K562 (cell line): Measurements from ENCODE around the gene ADAMTS2. TPM values are rescaled to one million over a fixed set of nuclear protein-coding genes. Genes with fewer than 3 reads are reported as not detected.

Source experiments
- ATAC-seq: fragments of 200-7000 bp; cut with Tn5 transposase; 3 replicates; pipeline ENCODE4 v1.9.1; 2020; ENCODE audit warnings: moderate library complexity
- BruUV-seq: library from RNA; stranded (reverse); fragments of 400-500 nt; replicated peaks from 2 replicates; lab custom pipeline; 2021; lab: Mats Ljungman, UMichigan
- CTCF ChIA-PET: fragments of 300-600 bp; formaldehyde crosslinking; extraction: SDS; loops from one replicate; lab custom pipeline; 2021; ENCODE audit warnings: low intra/inter-chr PET ratio; lab: Yijun Ruan, JAX
- POLR2A ChIA-PET: fragments of 300-600, 350-650 bp; sonication (Branson Sonifier 250); formaldehyde crosslinking; extraction: SDS; loops from one replicate; lab custom pipeline; 2021; ENCODE audit warnings: antibody characterized with exemption, inconsistent platforms; lab: Yijun Ruan, JAX
- DNase-seq, 4 experiments: peaks; one replicate each; pipeline versions ENCODE4 v3.0.0 to v3.0.0-alpha.2; 2011 to 2018; ENCODE audit warnings: low spot score in 3 of 4, mixed read lengths in 3 of 4; ENCODE audit errors: extremely low read depth in 1 of 4
- FAIRE-seq: peaks from 2 replicates; lab custom pipeline; 2011; peaks lifted over from hg19 to GRCh38; lab: Jason Lieb, UNC
- H2AFZ ChIP-seq: 2 replicates; pipeline ENCODE4 v1.6.0; 2011; ENCODE audit warnings: low read depth, low read length, control low read depth, inconsistent platforms
- H3K27ac ChIP-seq: fragments of 200-600 bp; 3 replicates; pipeline ENCODE4 v1.8.0; 2011; ENCODE audit warnings: low read depth, mild to moderate bottlenecking, control low read depth, inconsistent platforms, low read length, moderate library complexity, mixed read lengths; ENCODE audit errors: extremely low read depth
- H3K27me3 ChIP-seq, 2 experiments: fragments of 300-600 bp in 1 of 2; 2 replicates in 1 of 2; 3 replicates in 1 of 2; pipeline versions ENCODE4 v1.6.0 to v1.8.0; 2011; ENCODE audit warnings: inconsistent platforms in 2 of 2, low read length in 2 of 2, mild to moderate bottlenecking in 1 of 2, mixed read lengths in 1 of 2, moderate library complexity in 1 of 2; ENCODE audit not compliant: control insufficient read depth in 2 of 2, insufficient read depth in 2 of 2
- H3K36me3 ChIP-seq: fragments of 300-600 bp; 3 replicates; pipeline ENCODE4 v1.8.0; 2011; ENCODE audit warnings: mild to moderate bottlenecking, low read length, inconsistent platforms; ENCODE audit not compliant: control insufficient read depth, insufficient read depth
- H3K4me1 ChIP-seq, 2 experiments: fragments of 200-600 bp in 1 of 2; replicated peaks in 1 of 2; 2 replicates in 1 of 2; 3 replicates in 1 of 2; pipeline versions ENCODE4 v1.5.1 to v1.8.0; 2011; ENCODE audit warnings: inconsistent platforms in 2 of 2, low read length in 2 of 2, mild to moderate bottlenecking in 1 of 2, mixed read lengths in 1 of 2, moderate library complexity in 1 of 2; ENCODE audit not compliant: control insufficient read depth in 2 of 2, insufficient read depth in 2 of 2
- H3K4me2 ChIP-seq: 2 replicates; pipeline ENCODE4 v1.6.1; 2011; ENCODE audit warnings: low read length, control low read depth, inconsistent platforms, mixed read lengths; ENCODE audit not compliant: insufficient read depth
- H3K4me3 ChIP-seq: fragments of 200-600 bp; sonication (generic), shearing (Covaris generic); 2 replicates; pipeline ENCODE4 v1.5.1; 2016; ENCODE audit warnings: control low read depth, inconsistent platforms
- H3K79me2 ChIP-seq: fragments of 200-600 bp; 3 replicates; pipeline ENCODE4 v1.8.0; 2011; ENCODE audit warnings: low read length, inconsistent platforms; ENCODE audit not compliant: control insufficient read depth, insufficient read depth
- H3K9ac ChIP-seq, 2 experiments: 2 replicates each; pipeline versions ENCODE4 v1.6.0 to v1.6.1; 2011; ENCODE audit warnings: low read depth in 2 of 2, low read length in 2 of 2, control low read depth in 1 of 2, inconsistent platforms in 1 of 2, mild to moderate bottlenecking in 1 of 2, mixed read lengths in 1 of 2; ENCODE audit not compliant: insufficient read depth in 1 of 2
- H3K9me1 ChIP-seq: one replicate; pipeline ENCODE4 v1.6.0; 2011; ENCODE audit warnings: inconsistent platforms, mild to moderate bottlenecking, low read length, moderate library complexity; ENCODE audit not compliant: control insufficient read depth, insufficient read depth
- H3K9me3 ChIP-seq: replicated peaks from 2 replicates; pipeline ENCODE4 v1.5.1; 2011; ENCODE audit warnings: low read depth, low read length, inconsistent platforms; ENCODE audit not compliant: control insufficient read depth, insufficient read depth
- H4K20me1 ChIP-seq: replicated peaks from 2 replicates; pipeline ENCODE4 v1.6.1; 2011; ENCODE audit warnings: low read length, inconsistent platforms, mixed read lengths; ENCODE audit not compliant: control insufficient read depth, insufficient read depth
- HNRNPL ChIP-seq: fragments of 200-400 bp; formaldehyde crosslinking; IDR thresholded peaks from 2 replicates; pipeline ENCODE4 v1.6.1; 2017; ENCODE audit warnings: low read depth, mild to moderate bottlenecking, low read length
- L3MBTL2 ChIP-seq: fragments of 450-650 bp; IDR thresholded peaks from 2 replicates; pipeline ENCODE4 v1.6.1; 2016; ENCODE audit warnings: mild to moderate bottlenecking, moderate library complexity
- MXI1 ChIP-seq: IDR thresholded peaks from 2 replicates; pipeline ENCODE4 v1.6.1; 2011; ENCODE audit warnings: low read depth, mild to moderate bottlenecking, improper control_type of control experiment, low read length
- PHB2 ChIP-seq: fragments of 450-650 bp; IDR thresholded peaks from 2 replicates; pipeline ENCODE4 v1.6.1; 2017; ENCODE audit warnings: low read depth
- SLC30A9 ChIP-seq: fragments of 250-450 bp; sonication (Bioruptor Pico); IDR thresholded peaks from 2 replicates; pipeline ENCODE4 v1.8.0; 2022; ENCODE audit warnings: mild to moderate bottlenecking, moderate library complexity
- WGBS: fragments of 100-300 bp; shearing (Covaris generic); methylation state at CpG from one replicate; pipeline ENCODE4 v1.1.6; 2016; ENCODE audit warnings: low coverage, mixed read lengths; ENCODE audit not compliant: insufficient coverage; ENCODE audit errors: missing lambda C conversion rate; 5-methylcytosine and 5-hydroxymethylcytosine counted together
- in situ Hi-C: fragments of 300-500 bp; cut with MboI; formaldehyde crosslinking; loops from 4 replicates; pipeline ENCODE4 v1.15.0; 2018; ENCODE audit warnings: inconsistent platforms, mixed read lengths
- intact Hi-C: fragments of 100-400 bp; cut with micrococcal nuclease; formaldehyde crosslinking; loops from 2 replicates; pipeline ENCODE4 v1.14.2; 2022
- polyA plus RNA-seq, 8 experiments: library from polyadenylated mRNA; depleted of rRNA in 4 of 8; stranded (reverse) in 5 of 8; unstranded in 3 of 8; fragments of >200 nt; fragmentation: Nextera tagmentation in 2 of 8; fragmentation: Illumina TruSeq in 1 of 8; extraction: Ambion mirVana in 2 of 8; extraction: Trizol in 1 of 8; gene quantifications; 2 replicates each; pipeline versions ENCODE4 v1.2.1 to v1.2.3, GENCODE V29; 2011 to 2014; ENCODE audit warnings: inconsistent platforms in 1 of 8, missing spikeins in 1 of 8
- total RNA-seq, 7 experiments: library from RNA; depleted of rRNA in 6 of 7; stranded (reverse); fragments of >200 nt in 6 of 7; fragmentation: Illumina TruSeq in 2 of 7; extraction: Trizol in 2 of 7; gene quantifications; 2 replicates each; pipeline versions ENCODE4 v1.2.1 to v1.2.3, GENCODE V29; 2011 to 2021; ENCODE audit warnings: low replicate concordance in 1 of 7
- TF ChIP-seq, protein P1 (sequence below): fragments of 250-450 bp; sonication (Bioruptor Pico); IDR thresholded peaks from 2 replicates; pipeline ENCODE4 v1.4.0; 2020; ENCODE audit warnings: mild to moderate bottlenecking, moderate library complexity, borderline replicate concordance
- TF ChIP-seq, protein P2 (sequence below): fragments of 450-650 bp; formaldehyde crosslinking; conservative IDR thresholded peaks from 2 replicates; pipeline ENCODE4 v1.4.0; 2022; ENCODE audit warnings: mild to moderate bottlenecking, missing genetic modification characterization
- TF ChIP-seq, protein P3 (sequence below), 2 experiments: fragments of 450-650 bp in 1 of 2; sonication (generic) in 1 of 2; formaldehyde crosslinking; conservative IDR thresholded peaks; 2 replicates each; pipeline versions ENCODE4 v1.4.0 to v1.8.1; 2020 to 2022; ENCODE audit warnings: mild to moderate bottlenecking in 1 of 2, missing genetic modification reagents in 1 of 2
- TF ChIP-seq, protein P4 (sequence below): fragments of 250-450 bp; sonication (Bioruptor Pico); IDR thresholded peaks from 2 replicates; pipeline ENCODE4 v1.8.0; 2021; ENCODE audit warnings: moderate library complexity, mild to moderate bottlenecking, inconsistent platforms
- TF ChIP-seq, protein P5 (sequence below): sonication (generic); formaldehyde crosslinking; IDR thresholded peaks from 2 replicates; pipeline ENCODE4 v1.5.0; 2020; ENCODE audit warnings: missing genetic modification reagents

Gene ADAMTS2
- total and polyA plus RNA-seq, 9 of the 15 experiments (the other 6 are each of a cell fraction or from before 2014, with no cell fraction given), result not detected

DNA sequence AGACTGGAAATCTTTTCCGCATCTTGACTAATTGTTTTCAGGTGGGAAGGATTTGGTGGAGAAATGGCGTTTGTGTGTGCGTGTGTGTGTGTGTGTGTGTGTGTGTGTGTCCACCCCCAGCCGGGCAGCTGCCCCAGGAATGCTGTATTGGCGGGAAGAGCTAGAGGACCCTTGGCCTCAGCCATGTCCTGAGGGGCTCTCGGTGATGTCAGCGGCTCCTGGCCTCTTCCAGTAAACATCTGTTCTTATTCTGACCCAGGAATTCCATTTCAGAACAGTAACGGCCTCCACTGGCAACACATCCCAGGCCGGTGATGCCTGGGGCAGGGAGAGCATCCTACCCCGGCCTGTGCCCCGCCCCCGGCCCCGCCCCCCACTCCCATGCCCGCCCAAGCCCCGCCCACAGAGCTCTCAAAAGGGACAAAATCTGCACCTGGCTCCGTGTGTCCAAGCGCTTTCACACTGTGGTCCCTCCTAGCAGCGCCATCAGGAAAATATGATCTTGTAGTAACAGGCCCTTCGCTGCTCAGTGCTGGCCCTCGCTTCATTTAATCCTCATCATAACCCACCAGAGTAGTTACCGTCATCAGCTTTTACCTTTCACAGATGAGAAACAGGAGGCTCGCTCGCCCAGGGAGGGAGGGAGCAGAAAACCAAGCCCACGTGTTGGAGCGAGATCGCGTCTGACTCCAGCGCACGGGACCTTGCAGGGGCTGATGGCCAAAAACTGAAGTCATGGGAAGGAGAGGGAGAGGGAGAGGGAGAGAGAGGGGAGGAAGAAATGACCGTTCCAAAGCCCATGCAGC, 18.9 kb downstream of the ADAMTS2 start (continued):
- TF ChIP-seq, protein P1, sequence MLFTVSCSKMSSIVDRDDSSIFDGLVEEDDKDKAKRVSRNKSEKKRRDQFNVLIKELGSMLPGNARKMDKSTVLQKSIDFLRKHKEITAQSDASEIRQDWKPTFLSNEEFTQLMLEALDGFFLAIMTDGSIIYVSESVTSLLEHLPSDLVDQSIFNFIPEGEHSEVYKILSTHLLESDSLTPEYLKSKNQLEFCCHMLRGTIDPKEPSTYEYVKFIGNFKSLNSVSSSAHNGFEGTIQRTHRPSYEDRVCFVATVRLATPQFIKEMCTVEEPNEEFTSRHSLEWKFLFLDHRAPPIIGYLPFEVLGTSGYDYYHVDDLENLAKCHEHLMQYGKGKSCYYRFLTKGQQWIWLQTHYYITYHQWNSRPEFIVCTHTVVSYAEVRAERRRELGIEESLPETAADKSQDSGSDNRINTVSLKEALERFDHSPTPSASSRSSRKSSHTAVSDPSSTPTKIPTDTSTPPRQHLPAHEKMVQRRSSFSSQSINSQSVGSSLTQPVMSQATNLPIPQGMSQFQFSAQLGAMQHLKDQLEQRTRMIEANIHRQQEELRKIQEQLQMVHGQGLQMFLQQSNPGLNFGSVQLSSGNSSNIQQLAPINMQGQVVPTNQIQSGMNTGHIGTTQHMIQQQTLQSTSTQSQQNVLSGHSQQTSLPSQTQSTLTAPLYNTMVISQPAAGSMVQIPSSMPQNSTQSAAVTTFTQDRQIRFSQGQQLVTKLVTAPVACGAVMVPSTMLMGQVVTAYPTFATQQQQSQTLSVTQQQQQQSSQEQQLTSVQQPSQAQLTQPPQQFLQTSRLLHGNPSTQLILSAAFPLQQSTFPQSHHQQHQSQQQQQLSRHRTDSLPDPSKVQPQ (CRISPR knock-in tag), result no peak
- TF ChIP-seq HNRNPL, result no peak

DNA sequence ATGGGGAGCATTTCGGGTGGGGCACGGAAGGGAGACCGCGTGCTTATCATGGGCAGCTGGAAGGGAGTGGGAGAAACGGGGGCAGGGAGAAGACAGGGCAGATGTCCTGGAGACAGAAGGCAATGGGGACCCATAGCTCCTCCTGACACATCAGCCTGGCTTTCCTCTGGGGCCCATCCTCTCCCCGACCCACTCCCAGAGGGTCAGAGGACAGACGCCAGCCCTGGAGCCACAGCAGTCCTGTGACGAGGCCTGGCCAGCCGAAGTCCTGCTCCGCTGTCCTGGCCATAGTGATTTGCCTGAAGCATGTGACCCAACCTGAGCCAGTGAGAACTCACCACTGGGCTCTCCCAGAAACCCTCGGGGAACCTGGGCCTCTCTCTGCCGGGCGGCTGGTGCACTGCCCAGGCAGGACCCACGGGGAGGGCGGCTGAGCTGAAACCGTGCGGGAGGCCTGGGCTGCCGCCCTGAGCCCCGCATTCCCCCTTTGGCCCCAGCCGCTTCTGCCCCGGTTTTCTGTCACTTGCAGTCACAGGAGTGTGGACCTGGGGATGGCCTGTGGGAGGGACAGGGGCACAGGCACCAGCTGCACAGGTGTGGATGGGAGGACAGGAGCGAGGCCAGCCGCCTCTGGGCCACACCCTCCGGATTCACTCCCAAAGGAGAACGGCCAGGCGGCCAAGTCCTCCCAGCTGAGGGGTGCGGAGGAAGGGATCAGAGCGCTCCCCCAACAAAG, 19.8 kb downstream of the ADAMTS2 start:
- 6% methylated on average over 26 of the region's 28 CpGs for WGBS

More for the DNA sequence above, 19.8 kb downstream of the ADAMTS2 start:
- no peak overlapping the region for H3K4me3 ChIP-seq
- H2AFZ ChIP-seq, result no peak overlapping the region
- intact Hi-C loops, result no loop called here
- H3K4me1 ChIP-seq, result peaks cover 0 to 5% of the 10 kb centered on the region in 2 experiments; a peak in 1 of 5 replicates
- H3K36me3 ChIP-seq, result no peaks in the 10 kb centered on the region
- no peak overlapping the region for H3K27ac ChIP-seq
- peak; percentile 38 for ATAC-seq
- H3K4me2 ChIP-seq, result no peak overlapping the region
- no peak for DNase-seq
- no peak for TF ChIP-seq SLC30A9 (CRISPR knock-in tag)
- TF ChIP-seq L3MBTL2, result no peak
- TF ChIP-seq, protein P2, sequence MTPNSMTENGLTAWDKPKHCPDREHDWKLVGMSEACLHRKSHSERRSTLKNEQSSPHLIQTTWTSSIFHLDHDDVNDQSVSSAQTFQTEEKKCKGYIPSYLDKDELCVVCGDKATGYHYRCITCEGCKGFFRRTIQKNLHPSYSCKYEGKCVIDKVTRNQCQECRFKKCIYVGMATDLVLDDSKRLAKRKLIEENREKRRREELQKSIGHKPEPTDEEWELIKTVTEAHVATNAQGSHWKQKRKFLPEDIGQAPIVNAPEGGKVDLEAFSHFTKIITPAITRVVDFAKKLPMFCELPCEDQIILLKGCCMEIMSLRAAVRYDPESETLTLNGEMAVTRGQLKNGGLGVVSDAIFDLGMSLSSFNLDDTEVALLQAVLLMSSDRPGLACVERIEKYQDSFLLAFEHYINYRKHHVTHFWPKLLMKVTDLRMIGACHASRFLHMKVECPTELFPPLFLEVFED (CRISPR knock-in tag), result no peak
- TF ChIP-seq, protein P3, sequence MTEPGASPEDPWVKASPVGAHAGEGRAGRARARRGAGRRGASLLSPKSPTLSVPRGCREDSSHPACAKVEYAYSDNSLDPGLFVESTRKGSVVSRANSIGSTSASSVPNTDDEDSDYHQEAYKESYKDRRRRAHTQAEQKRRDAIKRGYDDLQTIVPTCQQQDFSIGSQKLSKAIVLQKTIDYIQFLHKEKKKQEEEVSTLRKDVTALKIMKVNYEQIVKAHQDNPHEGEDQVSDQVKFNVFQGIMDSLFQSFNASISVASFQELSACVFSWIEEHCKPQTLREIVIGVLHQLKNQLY (CRISPR knock-in tag; conservative IDR thresholded peaks at IDR 0.05), result no peak
- TF ChIP-seq, protein P4, sequence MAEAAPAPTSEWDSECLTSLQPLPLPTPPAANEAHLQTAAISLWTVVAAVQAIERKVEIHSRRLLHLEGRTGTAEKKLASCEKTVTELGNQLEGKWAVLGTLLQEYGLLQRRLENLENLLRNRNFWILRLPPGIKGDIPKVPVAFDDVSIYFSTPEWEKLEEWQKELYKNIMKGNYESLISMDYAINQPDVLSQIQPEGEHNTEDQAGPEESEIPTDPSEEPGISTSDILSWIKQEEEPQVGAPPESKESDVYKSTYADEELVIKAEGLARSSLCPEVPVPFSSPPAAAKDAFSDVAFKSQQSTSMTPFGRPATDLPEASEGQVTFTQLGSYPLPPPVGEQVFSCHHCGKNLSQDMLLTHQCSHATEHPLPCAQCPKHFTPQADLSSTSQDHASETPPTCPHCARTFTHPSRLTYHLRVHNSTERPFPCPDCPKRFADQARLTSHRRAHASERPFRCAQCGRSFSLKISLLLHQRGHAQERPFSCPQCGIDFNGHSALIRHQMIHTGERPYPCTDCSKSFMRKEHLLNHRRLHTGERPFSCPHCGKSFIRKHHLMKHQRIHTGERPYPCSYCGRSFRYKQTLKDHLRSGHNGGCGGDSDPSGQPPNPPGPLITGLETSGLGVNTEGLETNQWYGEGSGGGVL (CRISPR knock-in tag), result no peak
- TF ChIP-seq PHB2, result no peak
- TF ChIP-seq MXI1, result no peak
- TF ChIP-seq, protein P5, sequence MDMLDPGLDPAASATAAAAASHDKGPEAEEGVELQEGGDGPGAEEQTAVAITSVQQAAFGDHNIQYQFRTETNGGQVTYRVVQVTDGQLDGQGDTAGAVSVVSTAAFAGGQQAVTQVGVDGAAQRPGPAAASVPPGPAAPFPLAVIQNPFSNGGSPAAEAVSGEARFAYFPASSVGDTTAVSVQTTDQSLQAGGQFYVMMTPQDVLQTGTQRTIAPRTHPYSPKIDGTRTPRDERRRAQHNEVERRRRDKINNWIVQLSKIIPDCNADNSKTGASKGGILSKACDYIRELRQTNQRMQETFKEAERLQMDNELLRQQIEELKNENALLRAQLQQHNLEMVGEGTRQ, result 0 out of 2 replicates have a peak, but pooled peaks have one; percentile 5
- TF ChIP-seq, all 486 proteins: peak for 1
- H4K20me1 ChIP-seq, result no peaks in the 10 kb centered on the region
- H3K27me3 ChIP-seq, result peaks cover 18 to 67% of the 10 kb centered on the region in 2 experiments; a peak in 4 of 5 replicates
- no peaks in the 10 kb centered on the region for H3K79me2 ChIP-seq
- H3K9me3 ChIP-seq, result no peaks in the 10 kb centered on the region
- POLR2A ChIA-PET, result interaction anchor here (0.5 to 0.9 kb wide), 2 partner anchors 10 to 497 kb away, joined by 3 read pairs; no protein-coding TSS in a partner anchor
- no peak for FAIRE-seq
- CTCF ChIA-PET, result no interaction called here
- no peak overlapping the region for H3K9ac ChIP-seq
- BruUV-seq, result no TSS peak
- no peaks in the 10 kb centered on the region for H3K9me1 ChIP-seq
- in situ Hi-C loops, result no loop called here
